NT2/D1 (cell line): ENCODE measurements around the gene MALT1.

Experiments
- SUZ12 ChIP-seq: IDR thresholded peaks from 2 replicates; pipeline ENCODE4 v1.6.1; 2011; ENCODE audit not compliant: insufficient read length, insufficient read depth; ENCODE audit errors: extremely low read depth
- YY1 ChIP-seq: IDR thresholded peaks from 2 replicates; pipeline ENCODE4 v1.6.1; 2011; ENCODE audit not compliant: insufficient read length, insufficient read depth
- ZNF274 ChIP-seq: IDR thresholded peaks from 2 replicates; pipeline ENCODE4 v1.6.1; 2011; ENCODE audit warnings: mild to moderate bottlenecking, low read depth, low read length

DNA sequence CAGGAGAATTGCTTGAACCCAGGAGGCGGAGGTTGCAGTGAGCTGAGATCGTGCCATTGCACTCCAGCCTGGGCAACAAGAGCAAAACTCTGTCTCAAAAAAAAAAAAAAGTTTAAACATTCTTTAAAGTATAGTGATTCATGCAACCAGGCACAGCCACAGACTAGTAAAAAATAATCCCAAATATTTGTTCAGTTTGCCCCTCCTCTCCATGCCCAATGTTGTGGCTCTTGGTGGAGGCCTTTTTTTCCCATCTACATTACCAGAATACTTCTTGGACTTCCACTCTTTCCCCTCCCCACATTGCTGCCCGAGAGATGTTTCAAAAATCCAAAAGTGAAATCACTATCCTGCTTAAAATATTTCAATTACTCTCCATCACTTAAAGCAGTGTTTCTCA is 5.1 kb upstream of the MALT1 start:
- no peak for TF ChIP-seq YY1
- no peak for TF ChIP-seq ZNF274
- TF ChIP-seq SUZ12 = no peak
